ENCODE measurements around the gene MYBPC1. TPM values are rescaled to one million over a fixed set of nuclear protein-coding genes. Genes with fewer than 3 reads are reported as not detected.

Gene MYBPC1
- total and polyA plus RNA-seq, 2 donors (not counting 1 experiment from before 2014, with no cell fraction given), result not detected

DNA sequence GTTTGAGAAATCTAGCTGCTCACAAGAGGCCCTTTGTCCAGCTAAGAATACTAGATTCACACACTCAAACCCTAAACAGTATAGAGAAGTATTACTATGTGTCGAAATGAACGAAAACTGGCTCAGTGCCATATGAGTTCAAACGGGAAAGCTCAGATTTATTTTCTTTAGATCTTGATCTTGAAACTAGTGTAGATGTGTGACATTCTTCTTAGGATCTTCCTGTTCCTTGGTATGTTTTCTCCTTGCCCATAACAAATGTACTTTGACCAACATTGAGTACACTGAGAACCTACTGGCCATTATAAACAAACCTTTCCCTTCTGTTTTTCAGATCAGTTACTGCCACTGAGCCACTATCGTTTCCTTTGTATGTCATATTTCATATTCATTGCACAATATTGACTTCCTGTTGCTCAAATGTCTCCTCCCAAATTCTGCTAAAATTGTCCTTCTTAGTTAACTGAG, 21.3 kb downstream of the MYBPC1 start:
- Mint-ChIP-seq H3K27me3 (no peaks in the 10 kb centered on the region), H3K9me3 (ENCODE audit: insufficient read depth) (no peaks in the 10 kb centered on the region), H3K4me3 (peak overlapping the region; percentile 55), H3K27ac (peak overlapping the region; percentile 33), H3K4me1 (peaks cover 26% of the 10 kb centered on the region)
- no peaks in the 10 kb centered on the region for H3K36me3 ChIP-seq (replicated peaks in 1 of 2; ENCODE audit: control extremely low read depth in 1 of 2, control insufficient read depth in 1 of 2, extremely low read depth in 1 of 2, insufficient read depth in 2 of 2, low read length in 1 of 2)
- H3K4me1 ChIP-seq (ENCODE audit: control insufficient read depth in 2 of 2, insufficient read depth in 2 of 2, low read length in 2 of 2), result peaks cover 16 to 19% of the 10 kb centered on the region in 2 donors
- no peak overlapping the region for H3K27ac ChIP-seq (ENCODE audit: low read length in 2 of 2)
- no peaks in the 10 kb centered on the region for H4K20me1 ChIP-seq (ENCODE audit: control insufficient read depth, insufficient read depth, low read length, poor library complexity, severe bottlenecking)
- peaks cover 0 to 1% (median 0%) of the 10 kb centered on the region in 3 donors for H3K9me3 ChIP-seq (ENCODE audit: control extremely low read depth in 1 of 3, control insufficient read depth in 2 of 3, insufficient read depth in 1 of 3, low read length in 2 of 3)
- DNase-seq (peak; percentile 20), ATAC-seq (ENCODE audit: low read depth) (no peak)
- peak overlapping the region; percentile 36 for H3K9ac ChIP-seq (ENCODE audit: low read length)
- H3K4me2 ChIP-seq (replicated peaks; ENCODE audit: low read depth, low read length, poor library complexity, severe bottlenecking), result peak overlapping the region; percentile 39
- H3K79me2 ChIP-seq (ENCODE audit: control insufficient read depth, insufficient read depth, low read length), result no peaks in the 10 kb centered on the region
- intact Hi-C loops (cut with micrococcal nuclease), result no loop called here
- CTCF ChIA-PET, result interaction anchor here (1.5 to 1.6 kb wide), 2 partner anchors 10 to 82 kb away, joined by 3 to 4 read pairs; partner anchors contain the start of gene CHPT1
- H3K4me3 ChIP-seq (ENCODE audit: control extremely low read depth in 1 of 5, extremely low read depth in 1 of 5, insufficient read depth in 1 of 5, low read depth in 2 of 5, low read length in 4 of 5), result no peak overlapping the region
- WGBS (ENCODE audit: insufficient coverage), result 9% methylated on average over 1 of the region's 4 CpGs
- TF ChIP-seq EZH2 (IDR thresholded peaks at IDR 0.05; ENCODE audit: borderline replicate concordance, insufficient read depth, low read depth, low read length, poor library complexity, severe bottlenecking) (no peak), CTCF (IDR thresholded peaks at IDR 0.05) (no peak)
- POLR2A ChIA-PET, result no interaction called here
- H2AFZ ChIP-seq (ENCODE audit: insufficient read depth, low read depth, low read length, poor library complexity, severe bottlenecking), result peak overlapping the region; percentile 23
- no peaks in the 10 kb centered on the region for H3K27me3 ChIP-seq (replicated peaks in 1 of 4; ENCODE audit: control extremely low read depth in 1 of 4, control insufficient read depth in 3 of 4, insufficient read depth in 4 of 4, low read length in 3 of 4)

DNA sequence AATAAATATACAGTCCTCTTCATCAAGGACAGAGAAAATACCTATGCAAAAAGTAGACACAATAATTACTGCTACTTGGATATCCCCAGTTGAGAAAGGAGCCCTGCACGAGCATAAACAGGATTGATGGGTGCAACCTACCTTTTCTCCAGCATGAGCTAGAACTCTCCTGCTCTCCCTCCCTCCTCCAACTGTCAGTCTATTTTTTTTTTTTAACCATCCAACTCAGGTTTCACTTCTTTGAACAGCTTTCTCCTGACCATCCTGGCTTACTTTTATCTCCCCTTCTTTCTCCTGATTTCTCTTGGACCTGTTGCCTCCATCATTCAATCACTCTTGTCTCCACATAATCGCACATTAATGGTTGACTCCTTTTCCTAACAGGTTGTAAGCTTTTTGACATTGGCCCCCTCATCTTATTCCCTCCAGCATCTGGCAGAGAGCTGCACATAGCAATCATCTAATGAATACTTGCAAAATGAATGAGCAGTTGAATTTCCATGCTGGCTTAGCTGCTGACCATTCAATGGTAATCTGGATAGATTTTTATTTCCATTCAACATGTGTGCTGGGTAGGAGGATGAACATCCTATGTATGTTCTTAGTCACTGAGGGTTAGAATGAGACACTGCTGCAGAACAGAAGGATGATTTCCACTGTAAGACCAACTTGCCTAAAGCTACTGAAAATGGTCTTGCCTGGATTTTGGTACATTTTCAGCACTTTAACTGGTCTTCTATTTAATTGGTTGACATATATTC, 24.4 kb downstream of the MYBPC1 start:
- Histone ChIP-seq H3K9ac (ENCODE audit: low read length) (no peak overlapping the region), H3K4me2 (replicated peaks; ENCODE audit: low read depth, low read length, poor library complexity, severe bottlenecking) (no peak overlapping the region), H2AFZ (ENCODE audit: insufficient read depth, low read depth, low read length, poor library complexity, severe bottlenecking) (no peak overlapping the region), H3K36me3 (replicated peaks in 1 of 2; ENCODE audit: control extremely low read depth in 1 of 2, control insufficient read depth in 1 of 2, extremely low read depth in 1 of 2, insufficient read depth in 2 of 2, low read length in 1 of 2) (no peaks in the 10 kb centered on the region), H3K27me3 (replicated peaks in 1 of 4; ENCODE audit: control extremely low read depth in 1 of 4, control insufficient read depth in 3 of 4, insufficient read depth in 4 of 4, low read length in 3 of 4) (no peaks in the 10 kb centered on the region), H3K79me2 (ENCODE audit: control insufficient read depth, insufficient read depth, low read length) (no peaks in the 10 kb centered on the region), H3K9me3 (ENCODE audit: control extremely low read depth in 1 of 3, control insufficient read depth in 2 of 3, insufficient read depth in 1 of 3, low read length in 2 of 3) (peaks cover 0 to 1% (median 0%) of the 10 kb centered on the region in 3 donors), H3K4me3 (ENCODE audit: control extremely low read depth in 1 of 5, extremely low read depth in 1 of 5, insufficient read depth in 1 of 5, low read depth in 2 of 5, low read length in 4 of 5) (no peak overlapping the region), H4K20me1 (ENCODE audit: control insufficient read depth, insufficient read depth, low read length, poor library complexity, severe bottlenecking) (no peaks in the 10 kb centered on the region), H3K4me1 (ENCODE audit: control insufficient read depth in 2 of 2, insufficient read depth in 2 of 2, low read length in 2 of 2) (peaks cover 16 to 19% of the 10 kb centered on the region in 2 donors), H3K27ac (ENCODE audit: low read length in 2 of 2) (no peak overlapping the region)
- intact Hi-C loops (cut with micrococcal nuclease), result no loop called here
- Mint-ChIP-seq H3K27me3 (no peaks in the 10 kb centered on the region), H3K27ac (no peak overlapping the region), H3K9me3 (ENCODE audit: insufficient read depth) (no peaks in the 10 kb centered on the region), H3K4me3 (no peak overlapping the region), H3K4me1 (peaks cover 28% of the 10 kb centered on the region)
- 100% methylated on average over 2 of the region's 2 CpGs for WGBS (ENCODE audit: insufficient coverage)
- ChIA-PET POLR2A (interaction anchor here (0.6 kb wide), 2 partner anchors 14 to 81 kb away, joined by 3 to 5 read pairs; no protein-coding TSS in a partner anchor), CTCF (interaction anchor here (0.5 to 1.6 kb wide), 3 partner anchors 141 to 272 kb away, joined by 3 to 4 read pairs (median 4); no protein-coding TSS in a partner anchor)
- no peak for ATAC-seq (ENCODE audit: low read depth)
- no peak for DNase-seq
- TF ChIP-seq CTCF (IDR thresholded peaks at IDR 0.05), result no peak
- TF ChIP-seq EZH2 (IDR thresholded peaks at IDR 0.05; ENCODE audit: borderline replicate concordance, insufficient read depth, low read depth, low read length, poor library complexity, severe bottlenecking), result no peak
